Measurements from ENCODE around the gene SPRN. TPM values are rescaled to one million over a fixed set of nuclear protein-coding genes. Genes with fewer than 3 reads are reported as not detected.
"Not testable (repeated sequence)": the region's sequence is repeated elsewhere in the genome, so short reads cannot be mapped to it uniquely, and the experiment has no call there.

Gene SPRN
- not detected in 2 replicates for total RNA-seq (2014; rRNA removed; shearing (Covaris generic))

GRCh38 chr10:133424601-133425000 is at the start of gene SPRN:
TSS of gene SPRN (minus strand) at chr10:133424625. CDS start at chr10:133423681, 944 bp downstream.
- DNase-seq (ENCODE audit: low spot score): not testable (repeated sequence)

- no peak for DNase-seq (ENCODE audit: low spot score)
These were observed 49.6 kb upstream of the SPRN start for GRCh38 chr10:133474027-133474426.

- DNase-seq (ENCODE audit: low spot score): no peak
These were observed 48.8 kb upstream of the SPRN start for GRCh38 chr10:133473270-133473669.

- no peak for DNase-seq (ENCODE audit: low spot score)
These were observed 47.1 kb upstream of the SPRN start for GRCh38 chr10:133471300-133472109.

GRCh38 chr10:133469205-133469604 is 44.8 kb upstream of the SPRN start:
- DNase-seq (ENCODE audit: low spot score): not testable (repeated sequence)

- no peak for DNase-seq (ENCODE audit: low spot score)
These were observed 43.0 kb upstream of the SPRN start for GRCh38 chr10:133467286-133467911.

- DNase-seq (ENCODE audit: low spot score): no peak
These were observed 42.4 kb upstream of the SPRN start for GRCh38 chr10:133466683-133467275.

GRCh38 chr10:133465950-133466474 is 41.6 kb upstream of the SPRN start:
- DNase-seq (ENCODE audit: low spot score): no peak

- no peak for DNase-seq (ENCODE audit: low spot score)
These were observed 40.9 kb upstream of the SPRN start for GRCh38 chr10:133465191-133465949.

- DNase-seq (ENCODE audit: low spot score): no peak
These were observed 40.2 kb upstream of the SPRN start for GRCh38 chr10:133464582-133465031.

GRCh38 chr10:133462512-133463305 is 38.3 kb upstream of the SPRN start:
- no peak for DNase-seq (ENCODE audit: low spot score)

- DNase-seq (ENCODE audit: low spot score): no peak
These were observed 37.4 kb upstream of the SPRN start for GRCh38 chr10:133461841-133462240.

- no peak for DNase-seq (ENCODE audit: low spot score)
These were observed 36.6 kb upstream of the SPRN start for GRCh38 chr10:133461027-133461426.

GRCh38 chr10:133460208-133460769 is 35.9 kb upstream of the SPRN start:
- no peak for DNase-seq (ENCODE audit: low spot score)

GRCh38 chr10:133459454-133460207 is 35.2 kb upstream of the SPRN start:
- DNase-seq (ENCODE audit: low spot score): no peak

- DNase-seq (ENCODE audit: low spot score): no peak
These were observed 34.5 kb upstream of the SPRN start for GRCh38 chr10:133458710-133459453.

GRCh38 chr10:133458021-133458709 is 33.7 kb upstream of the SPRN start:
- no peak for DNase-seq (ENCODE audit: low spot score)

GRCh38 chr10:133457100-133457841 is 32.8 kb upstream of the SPRN start:
- no peak for DNase-seq (ENCODE audit: low spot score)

Measured in A172 (cell line).